ENCODE measurements around the gene WDR4.

The WDR4 gene

DNA sequence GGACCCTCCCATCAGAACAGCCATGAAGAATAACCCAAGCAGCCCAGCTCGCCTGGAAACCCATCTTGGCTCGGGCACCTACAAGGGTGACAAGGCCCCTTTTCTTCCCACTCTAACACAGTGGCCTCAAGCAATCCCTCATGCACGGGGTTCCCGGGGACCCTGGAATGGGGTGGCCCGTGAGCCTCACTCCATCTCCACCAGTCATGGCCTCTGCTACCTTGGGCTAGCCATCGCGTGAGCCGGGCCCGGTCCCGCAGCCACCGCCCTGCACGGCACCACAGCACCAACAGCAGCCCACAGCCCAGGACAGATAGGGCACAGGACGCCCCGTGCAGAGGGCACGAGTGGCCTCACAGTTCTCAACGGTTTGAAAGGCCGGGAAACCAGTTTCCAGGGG is 19.0 kb downstream of the WDR4 start:
- H3K4me3 ChIP-seq (ENCODE audit: low read depth, low read length), result no peak overlapping the region
- TF ChIP-seq MYC (IDR thresholded peaks at IDR 0.05; ENCODE audit: low read depth, low read length), result no peak
- TF ChIP-seq, protein P1, sequence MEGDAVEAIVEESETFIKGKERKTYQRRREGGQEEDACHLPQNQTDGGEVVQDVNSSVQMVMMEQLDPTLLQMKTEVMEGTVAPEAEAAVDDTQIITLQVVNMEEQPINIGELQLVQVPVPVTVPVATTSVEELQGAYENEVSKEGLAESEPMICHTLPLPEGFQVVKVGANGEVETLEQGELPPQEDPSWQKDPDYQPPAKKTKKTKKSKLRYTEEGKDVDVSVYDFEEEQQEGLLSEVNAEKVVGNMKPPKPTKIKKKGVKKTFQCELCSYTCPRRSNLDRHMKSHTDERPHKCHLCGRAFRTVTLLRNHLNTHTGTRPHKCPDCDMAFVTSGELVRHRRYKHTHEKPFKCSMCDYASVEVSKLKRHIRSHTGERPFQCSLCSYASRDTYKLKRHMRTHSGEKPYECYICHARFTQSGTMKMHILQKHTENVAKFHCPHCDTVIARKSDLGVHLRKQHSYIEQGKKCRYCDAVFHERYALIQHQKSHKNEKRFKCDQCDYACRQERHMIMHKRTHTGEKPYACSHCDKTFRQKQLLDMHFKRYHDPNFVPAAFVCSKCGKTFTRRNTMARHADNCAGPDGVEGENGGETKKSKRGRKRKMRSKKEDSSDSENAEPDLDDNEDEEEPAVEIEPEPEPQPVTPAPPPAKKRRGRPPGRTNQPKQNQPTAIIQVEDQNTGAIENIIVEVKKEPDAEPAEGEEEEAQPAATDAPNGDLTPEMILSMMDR (IDR thresholded peaks at IDR 0.05; ENCODE audit: low read depth, low read length), result no peak
- TF ChIP-seq, protein P2, sequence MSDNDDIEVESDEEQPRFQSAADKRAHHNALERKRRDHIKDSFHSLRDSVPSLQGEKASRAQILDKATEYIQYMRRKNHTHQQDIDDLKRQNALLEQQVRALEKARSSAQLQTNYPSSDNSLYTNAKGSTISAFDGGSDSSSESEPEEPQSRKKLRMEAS (IDR thresholded peaks at IDR 0.05; ENCODE audit: low read depth, low read length), result no peak
- TF ChIP-seq POLR2A (IDR thresholded peaks at IDR 0.05; ENCODE audit: extremely low read depth, insufficient read length), result no peak
- no peak for DNase-seq (ENCODE audit: low read depth)

DNA sequence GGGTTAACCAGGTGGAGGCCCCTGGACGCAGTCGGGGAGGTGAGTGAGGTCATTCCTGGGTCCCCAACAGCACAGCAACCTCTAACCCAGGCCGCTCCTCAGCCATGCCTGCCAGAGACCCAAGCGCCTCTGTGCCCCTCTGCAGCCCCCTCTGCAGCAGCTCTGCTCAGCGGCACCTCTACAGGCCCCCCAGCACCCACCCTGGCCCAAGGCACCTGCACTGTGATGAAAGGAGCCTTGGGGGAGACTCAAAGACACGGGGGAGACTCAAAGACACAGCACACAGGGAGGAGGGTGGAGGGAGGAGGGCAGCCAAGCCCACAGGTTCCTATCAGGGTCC is 19.5 kb downstream of the WDR4 start:
- DNase-seq (ENCODE audit: low read depth), result no peak
- TF ChIP-seq POLR2A (IDR thresholded peaks at IDR 0.05; ENCODE audit: extremely low read depth, insufficient read length), result no peak
- no peak for TF ChIP-seq MYC (IDR thresholded peaks at IDR 0.05; ENCODE audit: low read depth, low read length)
- TF ChIP-seq, protein P2 (IDR thresholded peaks at IDR 0.05; ENCODE audit: low read depth, low read length), result no peak
- TF ChIP-seq, protein P1 (IDR thresholded peaks at IDR 0.05; ENCODE audit: low read depth, low read length), result no peak

DNA sequence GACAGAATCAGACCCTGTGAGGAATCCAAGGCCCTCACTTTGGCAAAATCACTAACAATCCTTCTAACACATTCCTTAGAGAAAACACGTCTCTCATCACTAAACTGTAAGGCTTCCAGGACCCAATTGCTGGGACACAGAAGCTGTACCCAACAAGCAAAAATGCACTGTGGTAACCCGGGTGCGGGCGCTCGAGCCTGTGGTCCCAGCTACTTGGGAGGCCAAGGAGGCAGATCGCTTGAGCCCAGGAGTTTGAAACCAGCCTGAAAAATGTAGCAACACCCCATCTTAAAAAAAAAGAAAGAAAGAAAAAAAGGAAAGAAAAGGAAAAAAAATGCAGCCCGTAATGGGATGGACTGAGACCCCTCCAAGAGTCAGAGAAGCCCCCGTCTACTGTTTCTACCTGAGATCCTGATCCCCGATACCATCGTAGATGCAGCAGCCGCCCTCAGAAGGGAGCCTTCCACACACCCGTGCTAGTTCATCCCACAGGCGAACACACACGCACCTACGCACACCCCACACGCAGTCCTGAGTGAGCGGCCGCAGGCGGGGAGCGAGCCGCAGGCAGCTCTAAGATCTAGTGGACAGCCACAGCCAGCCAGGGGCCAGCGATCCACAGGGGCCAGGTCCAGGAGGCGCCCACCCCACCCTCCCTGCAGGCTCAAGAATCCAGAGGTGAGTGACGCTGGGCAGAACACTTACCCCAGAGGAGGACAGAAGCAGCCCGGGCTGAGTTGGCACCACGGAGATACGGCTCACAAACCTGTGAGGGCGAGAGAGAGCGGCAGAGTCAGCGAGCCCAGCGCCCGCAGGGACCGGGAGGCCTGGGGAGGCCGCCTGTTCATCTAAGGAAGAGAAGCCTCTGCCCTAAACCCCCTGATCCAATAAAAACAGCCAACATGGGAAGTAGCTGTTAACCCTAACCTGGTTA is 20.1 kb downstream of the WDR4 start:
- TF ChIP-seq POLR2A (IDR thresholded peaks at IDR 0.05; ENCODE audit: extremely low read depth, insufficient read length) (no peak), MYC (IDR thresholded peaks at IDR 0.05; ENCODE audit: low read depth, low read length) (no peak)
- TF ChIP-seq, protein P1 (IDR thresholded peaks at IDR 0.05; ENCODE audit: low read depth, low read length), result no peak
- TF ChIP-seq, protein P2 (IDR thresholded peaks at IDR 0.05; ENCODE audit: low read depth, low read length), result no peak
- no peak overlapping the region for H3K4me3 ChIP-seq (ENCODE audit: low read depth, low read length)
- DNase-seq (ENCODE audit: low read depth), result no peak

More for the DNA sequence above, 19.5 kb downstream of the WDR4 start:
- H3K4me3 ChIP-seq (ENCODE audit: low read depth, low read length), result no peak overlapping the region

DNA sequence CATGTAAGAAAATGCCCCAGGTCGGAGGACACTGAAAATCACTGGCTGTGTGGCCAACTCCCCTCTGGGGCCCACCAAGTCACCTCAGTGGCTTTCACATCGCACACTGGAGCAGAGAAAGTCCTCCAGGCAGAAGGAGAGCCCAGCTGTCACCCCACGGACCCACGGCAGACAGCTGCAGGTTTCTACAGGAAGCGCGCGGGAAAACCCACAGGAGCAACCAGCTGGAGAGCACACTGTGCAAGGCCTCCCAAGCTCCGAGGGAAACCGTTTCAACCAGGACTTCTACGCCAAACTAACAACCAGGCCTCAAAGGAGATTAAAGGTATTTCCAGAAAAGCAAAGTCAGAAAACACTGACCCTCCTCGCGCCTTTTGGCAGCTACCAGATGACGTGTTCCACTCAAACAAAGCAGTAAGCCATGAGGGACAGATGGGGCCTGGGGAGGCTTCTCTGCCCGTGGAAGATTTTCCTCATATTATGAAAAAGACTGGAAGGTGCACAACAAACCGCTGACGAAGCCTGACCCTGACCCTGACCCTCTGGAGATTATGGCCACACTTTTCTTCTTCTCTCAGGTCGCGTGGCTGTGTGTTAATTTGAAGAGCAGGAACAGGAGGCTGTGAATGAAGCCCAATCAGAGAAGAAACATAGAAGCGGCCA is 21.0 kb downstream of the WDR4 start:
- TF ChIP-seq, protein P1 (IDR thresholded peaks at IDR 0.05; ENCODE audit: low read depth, low read length), result no peak
- TF ChIP-seq POLR2A (IDR thresholded peaks at IDR 0.05; ENCODE audit: extremely low read depth, insufficient read length) (no peak), MYC (IDR thresholded peaks at IDR 0.05; ENCODE audit: low read depth, low read length) (no peak)
- TF ChIP-seq, protein P2 (IDR thresholded peaks at IDR 0.05; ENCODE audit: low read depth, low read length), result no peak
- DNase-seq (ENCODE audit: low read depth), result no peak
- H3K4me3 ChIP-seq (ENCODE audit: low read depth, low read length), result no peak overlapping the region

DNA sequence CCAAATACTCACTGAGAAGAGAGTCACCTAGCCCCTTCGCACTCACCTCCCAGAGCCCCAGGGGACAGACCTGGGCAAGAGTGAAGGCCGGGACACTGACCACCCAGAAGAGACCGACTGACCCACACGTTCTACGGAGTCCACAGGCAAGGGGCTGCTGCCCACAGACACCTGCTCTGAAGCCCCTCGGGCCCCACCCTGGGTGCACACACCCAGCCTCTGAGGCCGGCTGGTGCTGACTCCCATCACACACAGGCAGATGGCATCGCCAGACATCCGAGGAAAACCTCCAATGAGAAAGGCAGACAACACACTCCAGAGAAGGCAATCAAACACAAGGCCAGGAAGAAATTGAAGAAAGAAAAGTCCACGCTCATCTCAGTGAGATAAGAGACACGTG is 22.1 kb downstream of the WDR4 start:
- TF ChIP-seq, protein P2 (IDR thresholded peaks at IDR 0.05; ENCODE audit: low read depth, low read length), result no peak
- no peak for TF ChIP-seq MYC (IDR thresholded peaks at IDR 0.05; ENCODE audit: low read depth, low read length)
- no peak for TF ChIP-seq POLR2A (IDR thresholded peaks at IDR 0.05; ENCODE audit: extremely low read depth, insufficient read length)
- TF ChIP-seq, protein P1 (IDR thresholded peaks at IDR 0.05; ENCODE audit: low read depth, low read length), result no peak
- H3K4me3 ChIP-seq (ENCODE audit: low read depth, low read length), result no peak overlapping the region
- no peak for DNase-seq (ENCODE audit: low read depth)
